Fibroblast of the aortic adventitia (primary cell): Measurements from ENCODE around the gene SLC8B1. TPM values are rescaled to one million over a fixed set of nuclear protein-coding genes. Genes with fewer than 3 reads are reported as not detected.

Experiments
- DNase-seq: peaks from one replicate; pipeline ENCODE4 v3.0.0-alpha.2; 2010; ENCODE audit warnings: low read depth
- H3K4me3 ChIP-seq: 2 replicates; pipeline ENCODE4 v1.5.1; 2011; ENCODE audit warnings: low read depth, mild to moderate bottlenecking, control low read depth, low read length, moderate library complexity
- small RNA-seq: library from RNA; depleted of rRNA; stranded (forward); fragments of <200 nt; gene quantifications from one replicate; pipeline ENCODE3, GENCODE V24; 2012
- total RNA-seq: library from RNA; depleted of rRNA; stranded (reverse); fragments of >200 nt; gene quantifications from 2 replicates; pipeline ENCODE4 v1.2.3, GENCODE V29; 2012; ENCODE audit warnings: low replicate concordance
- TF ChIP-seq, protein P1 (sequence below): IDR thresholded peaks from 2 replicates; pipeline ENCODE4 v1.5.1; 2011; ENCODE audit warnings: mild to moderate bottlenecking, low read length, control low read depth, inconsistent platforms; ENCODE audit not compliant: insufficient read depth

SLC8B1 gene
- total RNA-seq, 1 donor, result 11.5 TPM

DNA sequence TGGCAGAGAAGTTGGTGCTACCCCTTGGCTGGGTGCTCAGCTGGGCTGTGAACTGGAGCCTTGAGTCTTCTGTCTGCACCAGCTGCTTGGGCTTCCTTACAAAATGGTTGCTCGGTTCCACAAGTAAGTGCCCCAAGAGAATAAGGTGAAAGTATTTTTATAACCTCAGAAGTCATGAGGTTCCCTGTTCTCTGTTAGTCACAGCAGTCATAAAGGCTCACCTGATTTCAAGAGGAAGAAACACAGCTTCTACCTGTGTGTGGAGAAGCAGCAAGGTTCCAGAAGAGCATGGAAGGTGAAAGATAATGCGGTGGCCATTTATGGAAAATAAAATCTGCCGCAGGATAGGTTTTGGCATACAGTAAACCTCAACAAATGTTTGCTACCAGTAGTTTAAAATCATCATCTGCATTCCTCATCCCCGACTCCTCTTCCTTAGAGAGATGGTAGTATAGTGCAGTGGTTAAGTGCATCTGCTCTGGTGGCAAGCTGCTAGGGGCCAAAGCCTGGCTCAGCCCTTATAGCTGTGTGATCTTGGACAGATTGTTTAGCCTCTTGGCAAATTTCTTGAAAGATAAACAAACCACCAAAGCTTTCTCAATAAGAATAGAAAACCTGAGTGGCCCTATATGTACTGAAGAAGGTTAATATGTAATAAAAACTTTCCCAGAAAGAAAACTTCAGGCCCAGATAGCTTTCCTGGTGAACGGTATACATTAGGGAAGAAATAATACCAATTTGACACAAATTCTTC is 81.2 kb downstream of the SLC8B1 start:
- H3K4me3 ChIP-seq, result no peak overlapping the region
- DNase-seq, result no peak
- TF ChIP-seq, protein P1, sequence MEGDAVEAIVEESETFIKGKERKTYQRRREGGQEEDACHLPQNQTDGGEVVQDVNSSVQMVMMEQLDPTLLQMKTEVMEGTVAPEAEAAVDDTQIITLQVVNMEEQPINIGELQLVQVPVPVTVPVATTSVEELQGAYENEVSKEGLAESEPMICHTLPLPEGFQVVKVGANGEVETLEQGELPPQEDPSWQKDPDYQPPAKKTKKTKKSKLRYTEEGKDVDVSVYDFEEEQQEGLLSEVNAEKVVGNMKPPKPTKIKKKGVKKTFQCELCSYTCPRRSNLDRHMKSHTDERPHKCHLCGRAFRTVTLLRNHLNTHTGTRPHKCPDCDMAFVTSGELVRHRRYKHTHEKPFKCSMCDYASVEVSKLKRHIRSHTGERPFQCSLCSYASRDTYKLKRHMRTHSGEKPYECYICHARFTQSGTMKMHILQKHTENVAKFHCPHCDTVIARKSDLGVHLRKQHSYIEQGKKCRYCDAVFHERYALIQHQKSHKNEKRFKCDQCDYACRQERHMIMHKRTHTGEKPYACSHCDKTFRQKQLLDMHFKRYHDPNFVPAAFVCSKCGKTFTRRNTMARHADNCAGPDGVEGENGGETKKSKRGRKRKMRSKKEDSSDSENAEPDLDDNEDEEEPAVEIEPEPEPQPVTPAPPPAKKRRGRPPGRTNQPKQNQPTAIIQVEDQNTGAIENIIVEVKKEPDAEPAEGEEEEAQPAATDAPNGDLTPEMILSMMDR, result no peak

DNA sequence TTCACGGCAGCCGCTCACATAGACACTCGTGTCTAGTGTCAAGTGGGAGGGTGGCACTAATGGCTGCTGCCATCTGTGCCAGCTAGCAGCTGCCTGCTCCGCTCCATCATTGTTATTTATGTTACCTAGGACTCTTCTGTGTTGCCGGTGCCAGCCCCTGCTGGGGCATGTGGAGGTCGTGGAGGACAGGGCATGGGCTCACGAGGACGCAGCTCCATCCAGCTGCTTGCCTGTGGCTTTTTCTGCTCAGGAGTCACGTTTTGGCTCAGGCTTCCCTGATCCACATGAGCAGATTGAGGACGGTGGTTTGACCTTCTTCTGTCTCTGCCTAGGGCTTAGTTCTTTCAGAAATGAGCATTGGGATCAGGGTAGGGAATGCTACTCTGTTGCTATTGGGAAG is 82.4 kb downstream of the SLC8B1 start:
- DNase-seq, result no peak
- no peak overlapping the region for H3K4me3 ChIP-seq
- TF ChIP-seq, protein P1, result no peak

DNA sequence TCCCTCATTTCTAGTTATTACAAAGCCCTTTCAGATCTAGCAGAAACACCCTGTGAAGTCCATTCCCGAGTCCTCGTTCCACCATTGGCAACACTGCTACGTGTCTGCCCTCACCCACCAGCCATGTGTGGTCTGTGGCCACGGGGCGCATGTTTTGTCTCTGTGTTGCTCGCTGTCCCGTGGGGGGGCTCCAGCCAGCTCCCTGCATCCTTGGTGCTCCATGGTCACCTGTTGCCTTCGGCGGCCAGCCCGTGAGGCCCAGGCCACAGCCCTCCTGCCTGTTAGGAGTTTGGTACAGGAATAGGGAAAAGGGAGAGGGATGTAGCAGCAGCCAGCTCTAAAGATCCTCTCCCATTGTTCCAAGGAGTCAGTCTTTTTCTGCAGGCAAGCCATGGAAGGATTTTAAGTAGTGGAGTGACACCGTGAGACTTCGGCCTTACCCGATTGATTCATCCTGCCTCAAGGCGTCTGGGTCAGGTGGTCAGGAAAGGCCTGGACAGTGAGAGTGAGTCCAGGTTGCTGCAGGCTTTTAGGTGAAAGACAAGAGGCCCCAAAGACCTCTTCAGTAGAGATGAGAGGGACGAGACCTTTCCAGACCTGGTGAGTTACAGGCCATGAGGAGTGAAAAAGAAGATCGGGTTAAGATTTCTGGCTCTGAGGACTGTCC is 83.4 kb downstream of the SLC8B1 start:
- DNase-seq, result no peak
- TF ChIP-seq, protein P1, result no peak
- H3K4me3 ChIP-seq, result no peak overlapping the region

DNA sequence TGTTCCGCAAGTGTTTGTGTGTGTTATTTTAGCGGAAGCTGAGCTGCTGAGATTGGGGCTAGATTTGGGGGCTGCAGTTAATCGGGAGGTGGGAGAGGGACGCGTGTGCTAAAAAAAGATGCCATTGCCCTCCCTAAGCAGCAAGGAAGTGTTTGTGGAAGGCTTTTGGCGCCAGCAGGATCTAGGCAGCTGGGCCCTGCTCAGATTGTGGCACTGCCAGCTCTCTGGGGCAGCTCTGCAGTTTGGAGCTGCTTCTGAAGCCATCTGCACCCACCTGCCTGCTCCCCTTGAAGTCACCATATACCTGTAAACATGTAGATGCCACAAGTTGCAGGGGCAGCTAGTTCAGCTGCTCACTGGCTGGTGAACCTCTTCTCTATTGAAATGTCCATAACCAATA is 84.9 kb downstream of the SLC8B1 start:
- no peak overlapping the region for H3K4me3 ChIP-seq
- DNase-seq, result no peak
- TF ChIP-seq, protein P1, result no peak

DNA sequence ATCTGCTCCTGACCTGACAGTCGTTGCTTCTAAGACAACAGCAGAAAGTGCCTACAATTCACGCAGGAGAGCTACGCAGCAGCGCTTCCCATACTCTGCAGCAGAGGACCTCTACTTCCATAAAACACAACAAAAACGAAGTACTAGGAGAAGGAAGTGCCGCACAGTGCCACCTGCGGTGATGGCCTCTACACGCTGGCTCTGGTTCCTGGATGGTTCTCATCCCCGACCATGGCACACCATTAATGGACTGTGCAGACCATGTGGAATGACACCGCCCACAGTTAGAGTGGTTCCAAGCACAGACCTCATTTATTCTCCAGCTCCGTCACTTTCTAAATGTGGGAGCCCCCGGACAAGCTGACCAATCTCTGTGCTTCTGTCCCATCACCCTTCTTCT is 85.4 kb downstream of the SLC8B1 start:
- DNase-seq, result no peak
- TF ChIP-seq, protein P1, result no peak
- H3K4me3 ChIP-seq, result no peak overlapping the region

DNA sequence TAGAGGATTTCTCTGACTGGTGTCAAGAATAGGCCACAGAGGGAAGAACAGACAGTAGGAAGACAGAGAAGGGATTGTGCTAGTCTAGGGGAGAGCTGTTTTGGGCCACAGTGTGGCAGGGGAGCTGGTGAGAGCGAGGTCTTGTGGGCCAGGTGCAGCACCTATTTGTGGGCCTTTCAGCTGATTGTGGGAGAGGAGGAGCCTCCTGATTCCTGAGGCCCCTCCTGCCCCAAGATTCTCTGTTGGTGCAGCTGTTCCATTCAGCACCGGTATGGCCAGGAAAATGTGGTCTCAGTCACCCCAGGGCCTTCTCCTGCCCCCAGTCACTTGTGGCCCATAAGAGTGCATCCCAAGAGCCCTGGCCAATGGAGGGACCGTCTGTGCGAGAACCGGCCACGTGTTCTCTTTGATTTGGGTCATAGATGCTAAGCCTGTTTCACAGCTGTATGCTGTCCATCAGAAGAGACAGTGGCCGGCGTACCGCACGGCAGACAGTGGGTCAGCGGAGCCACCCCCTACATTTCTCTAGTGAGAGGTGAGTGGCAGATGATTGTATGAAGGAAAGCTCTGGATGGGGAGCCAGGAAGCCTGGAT is 86.0 kb downstream of the SLC8B1 start:
- DNase-seq, result no peak
- H3K4me3 ChIP-seq, result no peak overlapping the region
- TF ChIP-seq, protein P1, result no peak

Small RNAs within 50 kb of the gene (small RNA-seq; reads per million reads assigned to genes)
- not detected for gene MIR6762

Other genes starting within 250 kb of the SLC8B1 start
- gene RASAL1, start 199.3 kb downstream of the SLC8B1 start, total RNA-seq, result not detected in 2 replicates
- not detected in 2 replicates for gene CFAP73, start 185.4 kb downstream of the SLC8B1 start, total RNA-seq
- gene DDX54, start 149.6 kb downstream of the SLC8B1 start, total RNA-seq, result 31.2 and 107 TPM in 2 replicates
- gene RITA1, start 149.4 kb downstream of the SLC8B1 start, total RNA-seq, result 13.5 and 16.3 TPM in 2 replicates
- gene TPCN1, start 113.6 kb downstream of the SLC8B1 start, total RNA-seq, result 11.4 and 20.4 TPM in 2 replicates
- 35.1 and 50.9 TPM in 2 replicates for gene PLBD2, start 23.5 kb upstream of the SLC8B1 start, total RNA-seq
- not detected in 2 replicates for gene SDS, start 68.8 kb upstream of the SLC8B1 start, total RNA-seq
- 1.9 and 5.9 TPM in 2 replicates for gene SDSL, start 87.3 kb upstream of the SLC8B1 start, total RNA-seq
- not detected in 2 replicates for gene LHX5, start 136.8 kb upstream of the SLC8B1 start, total RNA-seq